Measurements from ENCODE around the gene AP2B1.

GRCh38 chr17:35752945-35753764, 166.0 kb downstream of the AP2B1 start, which contains the start of gene GAS2L2:
- TF ChIP-seq CTCF (IDR thresholded peaks at IDR 0.05; ENCODE audit: low read depth, low read length) (no peak), EZH2phosphoT487 (IDR thresholded peaks at IDR 0.05; ENCODE audit: low read depth) (no peak)

All from OCI-LY3 (cell line).